Kidney epithelial cell (primary cell): ENCODE data around the gene AJAP1. TPM values are rescaled to one million over a fixed set of nuclear protein-coding genes. Genes with fewer than 3 reads are reported as not detected.
"Not testable (repeated sequence)": the region's sequence is repeated elsewhere in the genome, so short reads cannot be mapped to it uniquely, and the experiment has no call there.

Experiments
- DNase-seq: peaks from one replicate; pipeline ENCODE4 v3.0.0-alpha.2; 2010; ENCODE audit warnings: low read depth
- H3K27me3 ChIP-seq: 2 replicates; pipeline ENCODE4 v1.6.0; 2011; ENCODE audit warnings: low read length; ENCODE audit not compliant: control insufficient read depth, insufficient read depth
- H3K36me3 ChIP-seq: 2 replicates; pipeline ENCODE4 v1.5.1; 2011; ENCODE audit warnings: low read length; ENCODE audit not compliant: control insufficient read depth, insufficient read depth
- H3K4me3 ChIP-seq: 2 replicates; pipeline ENCODE4 v1.5.1; 2011; ENCODE audit warnings: low read depth, mild to moderate bottlenecking, control low read depth, low read length
- CTCF ChIP-seq: IDR thresholded peaks from 2 replicates; pipeline ENCODE4 v1.5.1; 2011; ENCODE audit warnings: mild to moderate bottlenecking, moderate library complexity, low read length, control low read depth, inconsistent platforms; ENCODE audit not compliant: insufficient read depth, poor library complexity, severe bottlenecking
- total RNA-seq: library from RNA; depleted of rRNA; stranded (reverse); fragments of >200 nt; gene quantifications from 2 replicates; pipeline ENCODE4 v1.2.3, GENCODE V29; 2015

Gene AJAP1
- total RNA-seq, 1 donor from 2014 or later: 0.67 TPM

GRCh38 chr1:4614371-4615137, 39.9 kb upstream of the AJAP1 start:
- TF ChIP-seq CTCF: no peak
- Histone ChIP-seq H3K4me3 (no peak overlapping the region), H3K27me3 (no peaks in the 10 kb centered on the region), H3K36me3 (no peaks in the 10 kb centered on the region)
- no peak for DNase-seq

GRCh38 chr1:4615138-4615470, 39.3 kb upstream of the AJAP1 start:
- H3K27me3 ChIP-seq: no peaks in the 10 kb centered on the region
- H3K36me3 ChIP-seq: no peaks in the 10 kb centered on the region
- TF ChIP-seq CTCF: no peak
- no peak for DNase-seq
- no peak overlapping the region for H3K4me3 ChIP-seq

GRCh38 chr1:4615501-4615900, 38.9 kb upstream of the AJAP1 start:
- Histone ChIP-seq H3K27me3 (no peaks in the 10 kb centered on the region), H3K4me3 (no peak overlapping the region), H3K36me3 (no peaks in the 10 kb centered on the region)
- no peak for TF ChIP-seq CTCF
- DNase-seq: no peak

- Histone ChIP-seq H3K4me3 (no peak overlapping the region), H3K36me3 (no peaks in the 10 kb centered on the region), H3K27me3 (no peaks in the 10 kb centered on the region)
- no peak for TF ChIP-seq CTCF
- no peak for DNase-seq
These were observed 37.5 kb upstream of the AJAP1 start for GRCh38 chr1:4616831-4617465.

- no peak for TF ChIP-seq CTCF
- H3K4me3 ChIP-seq: no peak overlapping the region
- no peak for DNase-seq
- no peaks in the 10 kb centered on the region for H3K27me3 ChIP-seq
- no peaks in the 10 kb centered on the region for H3K36me3 ChIP-seq
These were observed 36.9 kb upstream of the AJAP1 start for GRCh38 chr1:4617506-4617905.

GRCh38 chr1:4618827-4619226, 35.6 kb upstream of the AJAP1 start:
- not testable (repeated sequence) for H3K36me3 ChIP-seq, DNase-seq

More at GRCh38 chr1:4618827-4619226, 35.6 kb upstream of the AJAP1 start:
- H3K4me3 ChIP-seq, H3K27me3 ChIP-seq: not testable (repeated sequence)
